Transverse colon (tissue), 4 donors: Measurements from ENCODE around the gene GMPPA. TPM values are rescaled to one million over a fixed set of nuclear protein-coding genes. Genes with fewer than 3 reads are reported as not detected.

ENCODE experiments used
- DNase-seq: peaks from one replicate; pipeline ENCODE4 v3.0.0-alpha.2; 2019
- H3K27ac ChIP-seq, 4 donors: fragments of 200-600 bp; sonication (generic); 2 replicates each; pipeline ENCODE4 v1.5.1; 2016 to 2018; ENCODE audit warnings: inconsistent platforms in 4 of 4
- H3K27me3 ChIP-seq: fragments of 200-600 bp; sonication (generic); 2 replicates; pipeline ENCODE4 v1.5.1; 2017; ENCODE audit warnings: inconsistent platforms
- H3K36me3 ChIP-seq, 4 donors: fragments of 200-600 bp; sonication (generic); 2 replicates each; pipeline ENCODE4 v1.5.1; 2017 to 2019; ENCODE audit warnings: inconsistent platforms in 4 of 4
- H3K4me1 ChIP-seq, 4 donors: fragments of 200-600 bp; sonication (generic); 2 replicates each; pipeline ENCODE4 v1.5.1; 2017 to 2020; ENCODE audit warnings: inconsistent platforms in 4 of 4
- H3K4me3 ChIP-seq, 4 donors: fragments of 200-600 bp; sonication (generic); 1 replicate in 1 of 4; 2 replicates in 3 of 4; pipeline versions ENCODE4 v1.5.1 to v1.6.1; 2017 to 2019; ENCODE audit warnings: inconsistent platforms in 4 of 4
- H3K9me3 ChIP-seq, 2 donors: fragments of 200-600 bp; sonication (generic); 2 replicates each; pipeline ENCODE4 v1.5.1; 2017 to 2019; ENCODE audit warnings: inconsistent platforms in 2 of 2
- CTCF ChIP-seq, 5 experiments: fragments of 200-600 bp in 3 of 5; fragments of 450-650 bp in 2 of 5; sonication (generic) in 3 of 5; IDR thresholded peaks; 1 replicate in 2 of 5; 2 replicates in 3 of 5; pipeline ENCODE4 v1.5.1; 2016 to 2017; ENCODE audit warnings: antibody characterized with exemption in 5 of 5, inconsistent platforms in 3 of 5, mild to moderate bottlenecking in 2 of 5, moderate library complexity in 1 of 5
- EP300 ChIP-seq: sonication (generic); formaldehyde crosslinking; IDR thresholded peaks from one replicate; pipeline ENCODE4 v1.6.1; 2017; ENCODE audit warnings: antibody characterized with exemption, low read depth
- POLR2A ChIP-seq: fragments of 450-650 bp; IDR thresholded peaks from one replicate; pipeline ENCODE4 v1.6.1; 2016; ENCODE audit warnings: antibody characterized with exemption, mild to moderate bottlenecking, moderate library complexity
- POLR2AphosphoS5 ChIP-seq, 3 donors: sonication (generic); formaldehyde crosslinking; IDR thresholded peaks; one replicate each; pipeline ENCODE4 v1.6.1; 2016; ENCODE audit warnings: antibody characterized with exemption in 3 of 3
- WGBS, 2 donors: methylation state at CpG; one replicate each; pipeline ENCODE4 v1.1.5; 2018; ENCODE audit warnings: low coverage in 1 of 2; 5-methylcytosine and 5-hydroxymethylcytosine counted together
- in situ Hi-C, 4 donors: fragments of 200-750 bp; cut with MboI; loops; one replicate each; pipeline versions ENCODE4 v1.15.0 to v1.15.1; 2017; ENCODE audit warnings: low sequenced_read_pairs in 3 of 4, low pct_ligation_motif_present in 1 of 4, low pct_unique_long_range_greater_than_20kb in 1 of 4
- intact Hi-C: fragments of 100-400 bp; cut with DNase I; formaldehyde crosslinking; loops from one replicate; pipeline ENCODE4 v1.15.1; 2023; ENCODE audit warnings: low total_unique reads
- total RNA-seq, 4 donors: library from RNA; depleted of rRNA; stranded (reverse); fragments of >200 nt; gene quantifications; one replicate each; pipeline ENCODE4 v1.1.0, GENCODE V29; 2016

The GMPPA gene
- total RNA-seq, 4 donors from 2014 or later = 25.1 to 41.1 (median 36.4) TPM

DNA sequence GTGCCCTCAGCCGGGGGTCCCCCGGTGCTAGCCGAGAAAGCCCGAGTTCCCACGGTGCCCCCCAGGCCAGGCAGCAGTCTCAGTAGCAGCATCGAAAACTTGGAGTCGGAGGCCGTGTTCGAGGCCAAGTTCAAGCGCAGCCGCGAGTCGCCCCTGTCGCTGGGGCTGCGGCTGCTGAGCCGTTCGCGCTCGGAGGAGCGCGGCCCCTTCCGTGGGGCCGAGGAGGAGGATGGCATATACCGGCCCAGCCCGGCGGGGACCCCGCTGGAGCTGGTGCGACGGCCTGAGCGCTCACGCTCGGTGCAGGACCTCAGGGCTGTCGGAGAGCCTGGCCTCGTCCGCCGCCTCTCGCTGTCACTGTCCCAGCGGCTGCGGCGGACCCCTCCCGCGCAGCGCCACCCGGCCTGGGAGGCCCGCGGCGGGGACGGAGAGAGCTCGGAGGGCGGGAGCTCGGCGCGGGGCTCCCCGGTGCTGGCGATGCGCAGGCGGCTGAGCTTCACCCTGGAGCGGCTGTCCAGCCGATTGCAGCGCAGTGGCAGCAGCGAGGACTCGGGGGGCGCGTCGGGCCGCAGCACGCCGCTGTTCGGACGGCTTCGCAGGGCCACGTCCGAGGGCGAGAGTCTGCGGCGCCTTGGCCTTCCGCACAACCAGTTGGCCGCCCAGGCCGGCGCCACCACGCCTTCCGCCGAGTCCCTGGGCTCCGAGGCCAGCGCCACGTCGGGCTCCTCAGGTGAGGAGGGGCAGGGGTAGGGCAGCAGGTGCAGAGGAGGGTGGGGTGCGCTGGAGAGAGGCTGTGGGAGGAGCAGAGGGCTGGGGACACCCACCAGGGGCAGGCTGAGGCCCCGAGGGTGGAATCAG lies 14.1 kb upstream of the GMPPA start:
- Histone ChIP-seq H3K9me3 (no peaks in the 10 kb centered on the region), H3K4me1 (peaks cover 0 to 19% (median 18%) of the 10 kb centered on the region in 4 donors), H3K27ac (peak overlapping the region; percentile 18 to 44 (median 33)), H3K4me3 (peak overlapping the region in 2 of 4 donors; percentile 5 to 38), H3K27me3 (peaks cover 56% of the 10 kb centered on the region), H3K36me3 (no peaks in the 10 kb centered on the region)
- no peak for DNase-seq
- in situ Hi-C loops (no loop called here), intact Hi-C loops (no loop called here)
- WGBS, 2 donors = 3% methylated on average over 56 of the region's 89 CpGs; no CpG with 5 or more reads in 1 of the 2 donors
- TF ChIP-seq POLR2A = no peak
- no peak for TF ChIP-seq CTCF (IDR thresholded peaks at IDR 0.05)
- TF ChIP-seq POLR2AphosphoS5 (IDR thresholded peaks at IDR 0.05) = no peak
- TF ChIP-seq EP300 = no peak

- DNase-seq = no peak
- Histone ChIP-seq H3K27me3 (peaks cover 56% of the 10 kb centered on the region), H3K36me3 (no peaks in the 10 kb centered on the region), H3K9me3 (no peaks in the 10 kb centered on the region), H3K4me3 (no peak overlapping the region), H3K4me1 (peaks cover 0 to 19% (median 18%) of the 10 kb centered on the region in 4 donors), H3K27ac (peak overlapping the region in 2 of 4 donors; percentile 41 to 44)
- TF ChIP-seq POLR2AphosphoS5 (IDR thresholded peaks at IDR 0.05) = no peak
- no peak for TF ChIP-seq POLR2A
- TF ChIP-seq EP300 = no peak
- TF ChIP-seq CTCF (IDR thresholded peaks at IDR 0.05) = no peak
- 83 to 85% methylated on average over 1 to 12 of the region's 12 CpGs for WGBS, 2 donors
- intact Hi-C loops (no loop called here), in situ Hi-C loops (no loop called here)
Measured at GRCh38 chr2:219485201-219485580, 13.5 kb upstream of the GMPPA start.

GRCh38 chr2:219486380-219486959 lies 12.2 kb upstream of the GMPPA start:
- no peak for TF ChIP-seq CTCF (IDR thresholded peaks at IDR 0.05)
- TF ChIP-seq POLR2AphosphoS5 (IDR thresholded peaks at IDR 0.05) = no peak
- no peak for TF ChIP-seq EP300
- no peak for TF ChIP-seq POLR2A
- H3K36me3 ChIP-seq = no peaks in the 10 kb centered on the region
- in situ Hi-C loops = no loop called here
- no peak overlapping the region for H3K27ac ChIP-seq
- WGBS, 2 donors = 44 to 62% methylated on average over 3 to 8 of the region's 8 CpGs
- no peak overlapping the region for H3K4me3 ChIP-seq
- intact Hi-C loops = no loop called here
- no peak for DNase-seq
- H3K4me1 ChIP-seq = peaks cover 0 to 19% (median 18%) of the 10 kb centered on the region in 4 donors
- H3K27me3 ChIP-seq = peaks cover 56% of the 10 kb centered on the region
- H3K9me3 ChIP-seq = no peaks in the 10 kb centered on the region

GRCh38 chr2:219488149-219488843 lies 10.4 kb upstream of the GMPPA start:
- Histone ChIP-seq H3K27ac (peak overlapping the region in 1 of 4 donors; percentile 12), H3K4me1 (peaks cover 0 to 17% (median 16%) of the 10 kb centered on the region in 4 donors), H3K9me3 (no peaks in the 10 kb centered on the region), H3K4me3 (no peak overlapping the region), H3K36me3 (no peaks in the 10 kb centered on the region), H3K27me3 (peaks cover 48% of the 10 kb centered on the region)
- TF ChIP-seq EP300 = no peak
- TF ChIP-seq POLR2AphosphoS5 (IDR thresholded peaks at IDR 0.05) = no peak
- no peak for TF ChIP-seq CTCF (IDR thresholded peaks at IDR 0.05)
- TF ChIP-seq POLR2A = no peak
- no peak for DNase-seq
- 90 to 93% methylated on average over 2 to 17 of the region's 17 CpGs for WGBS, 2 donors
- in situ Hi-C loops = no loop called here
- intact Hi-C loops = no loop called here
